ENCODE measurements around the gene CFAP61.
"Not testable (repeated sequence)": the region's sequence is repeated elsewhere in the genome, so short reads cannot be mapped to it uniquely, and the experiment has no call there.

The CFAP61 gene

GRCh38 chr20:20227013-20227571 lies 174.8 kb downstream of the CFAP61 start:
- Histone ChIP-seq H3K4me3 (ENCODE audit: low read length) (no peak overlapping the region), H3K9me3 (ENCODE audit: control insufficient read depth, insufficient read depth, low read length) (no peaks in the 10 kb centered on the region), H3K27ac (ENCODE audit: low read length) (no peak overlapping the region), H3K36me3 (ENCODE audit: control insufficient read depth, insufficient read depth, low read length) (no peaks in the 10 kb centered on the region), H3K4me1 (ENCODE audit: control insufficient read depth, insufficient read depth, low read length) (no peaks in the 10 kb centered on the region), H3K27me3 (ENCODE audit: control insufficient read depth, insufficient read depth, low read length) (no peaks in the 10 kb centered on the region)
- no CpG with 5 or more reads among the region's 2 CpGs for WGBS (ENCODE audit: insufficient coverage, insufficient read length)
- DNase-seq (ENCODE audit: low read depth, low spot score): no peak

GRCh38 chr20:20228351-20228750 lies 176.0 kb downstream of the CFAP61 start:
- Histone ChIP-seq H3K27me3 (ENCODE audit: control insufficient read depth, insufficient read depth, low read length) (no peaks in the 10 kb centered on the region), H3K4me3 (ENCODE audit: low read length) (no peak overlapping the region), H3K4me1 (ENCODE audit: control insufficient read depth, insufficient read depth, low read length) (no peaks in the 10 kb centered on the region), H3K36me3 (ENCODE audit: control insufficient read depth, insufficient read depth, low read length) (no peaks in the 10 kb centered on the region), H3K9me3 (ENCODE audit: control insufficient read depth, insufficient read depth, low read length) (no peaks in the 10 kb centered on the region), H3K27ac (ENCODE audit: low read length) (no peak overlapping the region)
- no peak for DNase-seq (ENCODE audit: low read depth, low spot score)

GRCh38 chr20:20229595-20229994 lies 177.3 kb downstream of the CFAP61 start:
- Histone ChIP-seq H3K27ac (ENCODE audit: low read length) (no peak overlapping the region), H3K36me3 (ENCODE audit: control insufficient read depth, insufficient read depth, low read length) (no peaks in the 10 kb centered on the region), H3K4me3 (ENCODE audit: low read length) (no peak overlapping the region), H3K27me3 (ENCODE audit: control insufficient read depth, insufficient read depth, low read length) (no peaks in the 10 kb centered on the region), H3K9me3 (ENCODE audit: control insufficient read depth, insufficient read depth, low read length) (no peaks in the 10 kb centered on the region), H3K4me1 (ENCODE audit: control insufficient read depth, insufficient read depth, low read length) (no peaks in the 10 kb centered on the region)
- WGBS (ENCODE audit: insufficient coverage, insufficient read length): no CpG with 5 or more reads among the region's 5 CpGs
- DNase-seq (ENCODE audit: low read depth, low spot score): no peak

DNA sequence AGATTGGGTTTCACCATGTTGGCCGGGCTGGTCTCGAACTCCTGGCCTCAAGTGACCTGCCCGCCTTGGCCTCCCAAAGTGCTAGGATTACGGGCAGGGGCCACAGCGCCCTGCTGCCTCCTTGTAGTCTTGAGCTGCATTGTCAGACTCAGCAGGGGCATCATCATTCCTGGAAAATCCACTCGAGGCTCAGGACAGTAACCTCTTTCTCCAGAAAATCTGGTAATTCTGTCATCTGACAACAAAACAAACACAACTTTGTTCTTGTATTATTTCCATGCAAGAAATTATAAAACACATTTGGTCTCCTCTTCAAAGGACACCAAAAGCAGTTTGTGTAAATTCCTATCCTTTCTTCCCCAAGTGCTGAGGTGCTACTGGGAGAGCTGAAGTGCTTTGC lies 178.4 kb downstream of the CFAP61 start:
- H3K27ac ChIP-seq (ENCODE audit: low read length): no peak overlapping the region
- WGBS (ENCODE audit: insufficient coverage, insufficient read length): no CpG with 5 or more reads among the region's 6 CpGs

GRCh38 chr20:20231528-20232298 lies 179.4 kb downstream of the CFAP61 start:
- Histone ChIP-seq H3K9me3 (ENCODE audit: control insufficient read depth, insufficient read depth, low read length) (no peaks in the 10 kb centered on the region), H3K4me3 (ENCODE audit: low read length) (no peak overlapping the region), H3K27ac (ENCODE audit: low read length) (no peak overlapping the region), H3K4me1 (ENCODE audit: control insufficient read depth, insufficient read depth, low read length) (no peaks in the 10 kb centered on the region), H3K36me3 (ENCODE audit: control insufficient read depth, insufficient read depth, low read length) (no peaks in the 10 kb centered on the region), H3K27me3 (ENCODE audit: control insufficient read depth, insufficient read depth, low read length) (no peaks in the 10 kb centered on the region)
- WGBS (ENCODE audit: insufficient coverage, insufficient read length): no CpG with 5 or more reads among the region's 11 CpGs
- DNase-seq (ENCODE audit: low read depth, low spot score): no peak

More for the DNA sequence above, 178.4 kb downstream of the CFAP61 start:
- Histone ChIP-seq H3K9me3 (ENCODE audit: control insufficient read depth, insufficient read depth, low read length) (no peaks in the 10 kb centered on the region), H3K4me1 (ENCODE audit: control insufficient read depth, insufficient read depth, low read length) (no peaks in the 10 kb centered on the region), H3K36me3 (ENCODE audit: control insufficient read depth, insufficient read depth, low read length) (no peaks in the 10 kb centered on the region), H3K27me3 (ENCODE audit: control insufficient read depth, insufficient read depth, low read length) (no peaks in the 10 kb centered on the region), H3K4me3 (ENCODE audit: low read length) (no peak overlapping the region)
- DNase-seq (ENCODE audit: low read depth, low spot score): no peak

GRCh38 chr20:20233041-20233514 lies 180.7 kb downstream of the CFAP61 start:
- no CpG with 5 or more reads among the region's 19 CpGs for WGBS (ENCODE audit: insufficient coverage, insufficient read length)
- H3K9me3 ChIP-seq (ENCODE audit: control insufficient read depth, insufficient read depth, low read length): no peaks in the 10 kb centered on the region
- no peak overlapping the region for H3K27ac ChIP-seq (ENCODE audit: low read length)

GRCh38 chr20:20235681-20236080 lies 183.3 kb downstream of the CFAP61 start:
- no CpG with 5 or more reads among the region's 4 CpGs for WGBS (ENCODE audit: insufficient coverage, insufficient read length)
- H3K9me3 ChIP-seq (ENCODE audit: control insufficient read depth, insufficient read depth, low read length): no peaks in the 10 kb centered on the region
- H3K4me3 ChIP-seq (ENCODE audit: low read length): no peak overlapping the region
- no peak for DNase-seq (ENCODE audit: low read depth, low spot score)
- H3K27me3 ChIP-seq (ENCODE audit: control insufficient read depth, insufficient read depth, low read length): no peaks in the 10 kb centered on the region
- H3K27ac ChIP-seq (ENCODE audit: low read length): no peak overlapping the region
- no peaks in the 10 kb centered on the region for H3K4me1 ChIP-seq (ENCODE audit: control insufficient read depth, insufficient read depth, low read length)
- no peaks in the 10 kb centered on the region for H3K36me3 ChIP-seq (ENCODE audit: control insufficient read depth, insufficient read depth, low read length)

More at GRCh38 chr20:20233041-20233514, 180.7 kb downstream of the CFAP61 start:
- no peaks in the 10 kb centered on the region for H3K27me3 ChIP-seq (ENCODE audit: control insufficient read depth, insufficient read depth, low read length)
- no peak overlapping the region for H3K4me3 ChIP-seq (ENCODE audit: low read length)
- DNase-seq (ENCODE audit: low read depth, low spot score): no peak
- H3K4me1 ChIP-seq (ENCODE audit: control insufficient read depth, insufficient read depth, low read length): no peaks in the 10 kb centered on the region
- H3K36me3 ChIP-seq (ENCODE audit: control insufficient read depth, insufficient read depth, low read length): no peaks in the 10 kb centered on the region

- Histone ChIP-seq H3K4me3 (ENCODE audit: low read length) (no peak overlapping the region), H3K4me1 (ENCODE audit: control insufficient read depth, insufficient read depth, low read length) (no peaks in the 10 kb centered on the region), H3K27ac (ENCODE audit: low read length) (no peak overlapping the region), H3K9me3 (ENCODE audit: control insufficient read depth, insufficient read depth, low read length) (no peaks in the 10 kb centered on the region), H3K27me3 (ENCODE audit: control insufficient read depth, insufficient read depth, low read length) (no peaks in the 10 kb centered on the region), H3K36me3 (ENCODE audit: control insufficient read depth, insufficient read depth, low read length) (no peaks in the 10 kb centered on the region)
- no CpG with 5 or more reads among the region's 11 CpGs for WGBS (ENCODE audit: insufficient coverage, insufficient read length)
- peak; percentile 22 for DNase-seq (ENCODE audit: low read depth, low spot score)
These were observed 185.0 kb downstream of the CFAP61 start for GRCh38 chr20:20237093-20237959.

DNA sequence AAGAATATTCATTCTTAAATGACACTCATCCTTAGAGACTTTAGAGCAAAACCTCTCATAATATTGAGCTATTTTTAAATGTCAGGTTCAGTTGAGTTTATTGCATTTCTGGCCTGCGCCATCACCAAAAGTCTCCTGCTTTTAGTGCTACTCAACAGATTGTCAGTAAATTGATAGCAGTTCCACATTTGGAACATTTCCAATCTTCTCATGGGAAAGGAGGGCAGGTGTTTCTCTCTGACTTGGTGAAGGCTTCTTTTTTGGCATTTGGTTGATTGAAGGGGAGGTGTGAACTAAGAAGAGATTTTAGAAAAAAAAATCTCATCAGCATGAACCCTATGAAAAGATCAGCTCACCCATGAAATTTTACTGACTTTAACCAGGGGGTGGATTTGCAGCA lies 189.6 kb downstream of the CFAP61 start:
- Histone ChIP-seq H3K27ac (ENCODE audit: low read length) (no peak overlapping the region), H3K4me1 (ENCODE audit: control insufficient read depth, insufficient read depth, low read length) (no peaks in the 10 kb centered on the region), H3K36me3 (ENCODE audit: control insufficient read depth, insufficient read depth, low read length) (no peaks in the 10 kb centered on the region), H3K4me3 (ENCODE audit: low read length) (no peak overlapping the region), H3K9me3 (ENCODE audit: control insufficient read depth, insufficient read depth, low read length) (no peaks in the 10 kb centered on the region), H3K27me3 (ENCODE audit: control insufficient read depth, insufficient read depth, low read length) (no peaks in the 10 kb centered on the region)
- no peak for DNase-seq (ENCODE audit: low read depth, low spot score)
- WGBS (ENCODE audit: insufficient coverage, insufficient read length): no CpG with 5 or more reads among the region's 1 CpG

- WGBS (ENCODE audit: insufficient coverage, insufficient read length): no CpG with 5 or more reads among the region's 1 CpG
- not testable (repeated sequence) for H3K27ac ChIP-seq (ENCODE audit: low read length); H3K9me3 ChIP-seq (ENCODE audit: control insufficient read depth, insufficient read depth, low read length); H3K4me1 ChIP-seq (ENCODE audit: control insufficient read depth, insufficient read depth, low read length); DNase-seq (ENCODE audit: low read depth, low spot score); H3K36me3 ChIP-seq (ENCODE audit: control insufficient read depth, insufficient read depth, low read length); H3K27me3 ChIP-seq (ENCODE audit: control insufficient read depth, insufficient read depth, low read length); H3K4me3 ChIP-seq (ENCODE audit: low read length)
These were observed 192.1 kb downstream of the CFAP61 start for GRCh38 chr20:20244384-20244783.
